ENCODE data around the gene MUSTN1.

Gene MUSTN1

GRCh38 chr3:52846432-52846965 lies 11.7 kb upstream of the MUSTN1 start:
- no peak overlapping the region for H3K27ac ChIP-seq
- TF ChIP-seq ZFX (IDR thresholded peaks at IDR 0.05): no peak
- TF ChIP-seq, protein P1, sequence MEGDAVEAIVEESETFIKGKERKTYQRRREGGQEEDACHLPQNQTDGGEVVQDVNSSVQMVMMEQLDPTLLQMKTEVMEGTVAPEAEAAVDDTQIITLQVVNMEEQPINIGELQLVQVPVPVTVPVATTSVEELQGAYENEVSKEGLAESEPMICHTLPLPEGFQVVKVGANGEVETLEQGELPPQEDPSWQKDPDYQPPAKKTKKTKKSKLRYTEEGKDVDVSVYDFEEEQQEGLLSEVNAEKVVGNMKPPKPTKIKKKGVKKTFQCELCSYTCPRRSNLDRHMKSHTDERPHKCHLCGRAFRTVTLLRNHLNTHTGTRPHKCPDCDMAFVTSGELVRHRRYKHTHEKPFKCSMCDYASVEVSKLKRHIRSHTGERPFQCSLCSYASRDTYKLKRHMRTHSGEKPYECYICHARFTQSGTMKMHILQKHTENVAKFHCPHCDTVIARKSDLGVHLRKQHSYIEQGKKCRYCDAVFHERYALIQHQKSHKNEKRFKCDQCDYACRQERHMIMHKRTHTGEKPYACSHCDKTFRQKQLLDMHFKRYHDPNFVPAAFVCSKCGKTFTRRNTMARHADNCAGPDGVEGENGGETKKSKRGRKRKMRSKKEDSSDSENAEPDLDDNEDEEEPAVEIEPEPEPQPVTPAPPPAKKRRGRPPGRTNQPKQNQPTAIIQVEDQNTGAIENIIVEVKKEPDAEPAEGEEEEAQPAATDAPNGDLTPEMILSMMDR (conservative IDR thresholded peaks at IDR 0.05): no peak

DNA sequence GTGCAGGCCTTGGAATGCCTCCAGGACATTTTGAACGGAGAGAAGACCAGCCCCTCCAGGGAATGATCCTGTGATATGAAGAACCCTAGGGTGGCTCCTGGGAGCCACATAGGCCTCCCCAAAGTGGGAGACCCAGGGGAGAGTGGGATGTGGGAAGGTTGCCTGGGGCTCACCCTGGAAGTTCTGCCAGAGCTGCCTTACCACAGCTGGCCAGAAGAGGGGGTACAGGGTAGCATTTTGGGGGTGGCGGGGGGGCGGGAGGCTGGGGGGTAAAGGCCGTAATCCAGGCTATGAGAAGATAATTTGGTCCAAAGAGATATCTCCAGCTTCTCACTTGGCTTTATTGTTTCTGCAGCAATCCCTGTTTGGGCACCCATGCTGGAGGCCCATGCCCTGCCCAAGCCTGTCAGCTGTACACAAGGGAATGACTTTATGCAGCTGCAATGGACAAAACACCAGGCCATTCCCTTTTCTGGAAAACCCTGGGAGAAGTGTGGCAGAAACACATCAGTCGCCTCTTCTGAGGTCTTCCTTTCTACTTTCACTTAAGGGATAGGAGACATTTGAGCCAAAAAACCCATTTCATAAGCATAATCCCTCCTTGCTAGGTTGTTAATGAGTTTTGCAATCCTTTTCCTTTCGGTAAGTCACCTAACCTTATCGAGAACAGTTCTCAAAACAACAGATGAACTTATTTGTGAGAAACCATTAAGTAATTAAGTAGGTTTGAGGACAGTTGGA lies 11.0 kb upstream of the MUSTN1 start:
- TF ChIP-seq ZFX (IDR thresholded peaks at IDR 0.05): no peak
- TF ChIP-seq, protein P1 (conservative IDR thresholded peaks at IDR 0.05): no peak; the same call in 1 of the 2 replicates
- H3K27ac ChIP-seq: no peak overlapping the region

- TF ChIP-seq, protein P1 (conservative IDR thresholded peaks at IDR 0.05): no peak
- TF ChIP-seq ZFX (IDR thresholded peaks at IDR 0.05): no peak
Observed at GRCh38 chr3:52845157-52845556, 10.3 kb upstream of the MUSTN1 start.

DNA sequence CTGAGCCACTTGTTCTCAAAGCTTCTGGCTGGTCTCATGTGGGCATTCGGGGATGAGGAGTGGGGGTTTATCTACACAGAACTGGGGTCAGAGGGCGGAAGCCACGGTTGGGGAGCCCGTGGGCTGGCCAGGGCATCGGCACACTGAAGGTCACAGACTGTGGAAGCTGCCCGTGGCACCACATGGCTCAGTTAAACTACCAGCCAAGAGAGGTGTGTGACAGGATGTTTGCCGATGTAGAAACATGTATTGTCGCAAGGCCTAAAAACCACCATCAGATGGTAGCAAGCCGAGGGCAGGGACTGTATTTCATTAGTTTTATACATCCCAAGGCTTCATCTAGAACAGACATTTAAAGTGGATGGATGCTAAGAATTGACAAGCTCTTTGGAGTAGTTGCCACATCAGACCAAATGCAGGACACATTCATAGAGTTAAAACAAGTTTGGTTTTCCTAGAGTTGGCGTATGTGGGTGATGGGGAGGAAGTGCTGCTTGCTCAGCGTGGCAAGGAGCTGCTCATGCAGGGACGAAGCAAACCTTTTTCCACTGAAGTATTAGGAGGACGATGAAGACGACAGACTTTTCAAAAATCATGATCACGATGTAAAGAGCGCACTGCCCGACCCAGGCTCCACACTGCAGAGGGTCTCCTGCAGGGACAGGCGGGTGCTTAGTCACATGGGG lies 9.6 kb upstream of the MUSTN1 start:
- no peak overlapping the region for H3K27ac ChIP-seq
- TF ChIP-seq ZFX (IDR thresholded peaks at IDR 0.05): no peak
- TF ChIP-seq, protein P1 (conservative IDR thresholded peaks at IDR 0.05): no peak

More at GRCh38 chr3:52845157-52845556, 10.3 kb upstream of the MUSTN1 start:
- no peak overlapping the region for H3K27ac ChIP-seq

GRCh38 chr3:52843881-52844280 lies 9.1 kb upstream of the MUSTN1 start:
- H3K27ac ChIP-seq: no peak overlapping the region
- TF ChIP-seq, protein P1 (conservative IDR thresholded peaks at IDR 0.05): no peak
- TF ChIP-seq ZFX (IDR thresholded peaks at IDR 0.05): no peak

- TF ChIP-seq ZFX (IDR thresholded peaks at IDR 0.05): no peak
- TF ChIP-seq, protein P1 (conservative IDR thresholded peaks at IDR 0.05): no peak
- no peak overlapping the region for H3K27ac ChIP-seq
Observed at GRCh38 chr3:52843108-52843865, 8.5 kb upstream of the MUSTN1 start.
